Testis (tissue), 2 donors: ENCODE data around the gene LRMDA.

Experiments
- CTCF ChIP-seq, 3 experiments: fragments of 450-650 bp in 2 of 3; fragments of 200-600 bp in 1 of 3; sonication (generic) in 1 of 3; IDR thresholded peaks; one replicate each; pipeline ENCODE4 v1.5.1; 2016 to 2019; ENCODE audit warnings: antibody characterized with exemption in 3 of 3, mild to moderate bottlenecking in 2 of 3, moderate library complexity in 1 of 3
- POLR2A ChIP-seq: fragments of 450-650 bp; IDR thresholded peaks from one replicate; pipeline ENCODE4 v1.6.1; 2017; ENCODE audit warnings: antibody characterized with exemption, mild to moderate bottlenecking, moderate library complexity

- TF ChIP-seq CTCF (IDR thresholded peaks at IDR 0.05) (no peak), POLR2A (no peak)
Measured at GRCh38 chr10:75569506-75569905, 138.1 kb downstream of the LRMDA start.
